HCT116 (cell line): ENCODE results near the gene PRKAG2. TPM values are rescaled to one million over a fixed set of nuclear protein-coding genes. Genes with fewer than 3 reads are reported as not detected.

Source experiments
- ATAC-seq: fragments of 200-7000 bp; cut with Tn5 transposase; 2 replicates; pipeline ENCODE4 v1.9.1; 2020; ENCODE audit warnings: mild to moderate bottlenecking, moderate library complexity
- BruUV-seq: library from RNA; stranded (reverse); fragments of 400-500 nt; replicated peaks from 2 replicates; lab custom pipeline; 2021; lab: Mats Ljungman, UMichigan
- CTCF ChIA-PET: fragments of 300-600 bp; sonication (Branson Sonifier 250); formaldehyde crosslinking; loops from one replicate; lab custom pipeline; 2021; ENCODE audit warnings: antibody characterized with exemption; lab: Charles Lee
- POLR2A ChIA-PET: fragments of 300-600, 350-600 bp; sonication (Branson Sonifier 250); formaldehyde crosslinking; loops from one replicate; lab custom pipeline; 2021; ENCODE audit warnings: antibody characterized with exemption; lab: Charles Lee
- RAD21 ChIA-PET, 2 experiments: fragments of 300-600 bp; sonication (Branson Sonifier 250); formaldehyde crosslinking; loops; one replicate each; lab custom pipeline; 2023; ENCODE audit warnings: low total read pairs in 2 of 2; ENCODE audit not compliant: uncharacterized antibody in 2 of 2, unreplicated experiment in 2 of 2, low non-redundant PET in 1 of 2; lab: Charles Lee
- DNase-seq: peaks from one replicate; pipeline ENCODE4 v3.0.0-alpha.2; 2010; ENCODE audit warnings: low read depth, low spot score
- H2AFZ ChIP-seq: fragments of 200-600 bp; shearing (Covaris generic), sonication (generic); 2 replicates; pipeline ENCODE4 v1.6.1; 2017; ENCODE audit warnings: low read depth, mixed run types, mixed read lengths, antibody characterized with exemption, low read length; ENCODE audit not compliant: poor library complexity, severe bottlenecking
- H3K27ac ChIP-seq: 2 replicates; pipeline ENCODE4 v1.5.1; 2012; ENCODE audit warnings: low read depth, low read length
- H3K27me3 ChIP-seq: fragments of 200-600 bp; sonication (generic); 2 replicates; pipeline ENCODE4 v1.6.1; 2016; ENCODE audit warnings: mixed run types, low read length, mixed read lengths; ENCODE audit not compliant: insufficient read depth
- H3K36me3 ChIP-seq, 2 experiments: fragments of 200-500 bp in 1 of 2; fragments of 200-600 bp in 1 of 2; sonication (Bioruptor generic) in 1 of 2; sonication (generic) in 1 of 2; 2 replicates each; pipeline versions ENCODE4 v1.5.1 to v1.6.1; 2014 to 2016; ENCODE audit warnings: low read length in 2 of 2, inconsistent platforms in 1 of 2, mixed read lengths in 1 of 2, mixed run types in 1 of 2; ENCODE audit not compliant: insufficient read depth in 2 of 2, control insufficient read depth in 1 of 2
- H3K4me1 ChIP-seq, 2 experiments: fragments of 200-600 bp in 1 of 2; sonication (generic) in 1 of 2; 2 replicates each; pipeline versions ENCODE4 v1.5.1 to v1.6.1; 2012 to 2017; ENCODE audit warnings: low read length in 2 of 2, inconsistent platforms in 1 of 2, mild to moderate bottlenecking in 1 of 2, mixed read lengths in 1 of 2, mixed run types in 1 of 2, moderate library complexity in 1 of 2; ENCODE audit not compliant: insufficient read depth in 2 of 2, control insufficient read depth in 1 of 2
- H3K4me2 ChIP-seq: fragments of 200-600 bp; sonication (generic); 2 replicates; pipeline ENCODE4 v1.6.1; 2017; ENCODE audit warnings: mixed run types, low read length, mixed read lengths
- H3K4me3 ChIP-seq, 2 experiments: fragments of 200-600 bp in 1 of 2; sonication (generic) in 1 of 2; replicated peaks in 1 of 2; 2 replicates each; pipeline ENCODE4 v1.5.1; 2011 to 2016; ENCODE audit warnings: low read length in 2 of 2, control low read depth in 1 of 2, low read depth in 1 of 2, mild to moderate bottlenecking in 1 of 2, mixed read lengths in 1 of 2, mixed run types in 1 of 2
- H3K79me2 ChIP-seq: fragments of 200-600 bp; sonication (generic); 2 replicates; pipeline ENCODE4 v1.6.1; 2017; ENCODE audit warnings: mild to moderate bottlenecking, mixed run types, low read length, moderate library complexity, mixed read lengths; ENCODE audit not compliant: insufficient read depth
- H3K9ac ChIP-seq: fragments of 200-600 bp; sonication (generic); 2 replicates; pipeline ENCODE4 v1.6.1; 2016; ENCODE audit warnings: low read length, mixed read lengths
- H3K9me2 ChIP-seq: fragments of 200-600 bp; sonication (generic), shearing (Covaris generic); 2 replicates; pipeline ENCODE4 v1.6.1; 2017; ENCODE audit warnings: mixed run types, mild to moderate bottlenecking, moderate library complexity; ENCODE audit not compliant: insufficient read depth
- H3K9me3 ChIP-seq, 2 experiments: fragments of 200-500 bp in 1 of 2; fragments of 200-600 bp in 1 of 2; sonication (Bioruptor generic) in 1 of 2; sonication (generic) in 1 of 2; 2 replicates each; pipeline ENCODE4 v1.6.1; 2014 to 2017; ENCODE audit warnings: low read length in 2 of 2, mixed read lengths in 2 of 2, inconsistent platforms in 1 of 2, low read depth in 1 of 2, mild to moderate bottlenecking in 1 of 2, mixed run types in 1 of 2, moderate library complexity in 1 of 2; ENCODE audit not compliant: control insufficient read depth in 1 of 2, insufficient read depth in 1 of 2
- H4K20me1 ChIP-seq: fragments of 200-600 bp; sonication (generic), shearing (Covaris generic); 2 replicates; pipeline ENCODE4 v1.6.1; 2017; ENCODE audit warnings: mixed run types, mild to moderate bottlenecking, moderate library complexity; ENCODE audit not compliant: insufficient read depth
- CEBPB ChIP-seq: IDR thresholded peaks from 2 replicates; pipeline ENCODE4 v1.6.1; 2012; ENCODE audit warnings: low read depth
- CTCF ChIP-seq, 3 experiments: fragments of 200-600 bp in 1 of 3; sonication (generic) in 1 of 3; IDR thresholded peaks in 2 of 3; conservative IDR thresholded peaks in 1 of 3; 2 replicates each; pipeline ENCODE4 v1.5.1; 2012 to 2017; ENCODE audit warnings: low read depth in 2 of 3, low read length in 2 of 3, antibody characterized with exemption in 1 of 3, borderline replicate concordance in 1 of 3, control low read depth in 1 of 3, mild to moderate bottlenecking in 1 of 3, mixed read lengths in 1 of 3, mixed run types in 1 of 3, moderate library complexity in 1 of 3; ENCODE audit not compliant: insufficient read depth in 1 of 3
- ELF1 ChIP-seq: IDR thresholded peaks from 2 replicates; pipeline ENCODE4 v1.6.1; 2012; ENCODE audit warnings: low read depth, borderline replicate concordance
- EZH2phosphoT487 ChIP-seq: fragments of 200-600 bp; IDR thresholded peaks from 2 replicates; pipeline ENCODE4 v1.6.1; 2018; ENCODE audit warnings: antibody characterized with exemption, borderline replicate concordance
- FOSL1 ChIP-seq: IDR thresholded peaks from 2 replicates; pipeline ENCODE4 v1.6.1; 2012; ENCODE audit warnings: low read depth
- JUND ChIP-seq: IDR thresholded peaks from 2 replicates; pipeline ENCODE4 v1.6.1; 2012
- POLR2A ChIP-seq: IDR thresholded peaks from 2 replicates; pipeline ENCODE4 v1.7.0; 2011; ENCODE audit warnings: borderline replicate concordance; ENCODE audit not compliant: insufficient read depth, insufficient read length; ENCODE audit errors: extremely low read depth
- REST ChIP-seq: IDR thresholded peaks from 2 replicates; pipeline ENCODE4 v1.6.1; 2012; ENCODE audit warnings: low read depth
- YY1 ChIP-seq: IDR thresholded peaks from 2 replicates; pipeline ENCODE4 v1.6.1; 2011; ENCODE audit warnings: low read length, low read depth, moderate library complexity, mild to moderate bottlenecking; ENCODE audit not compliant: insufficient replicate concordance; ENCODE audit errors: extremely low read depth
- ZFX ChIP-seq: fragments of 450-650 bp; IDR thresholded peaks from 2 replicates; pipeline ENCODE4 v1.6.1; 2017
- ZNF274 ChIP-seq: fragments of 200-500 bp; sonication (Bioruptor generic); IDR thresholded peaks from 2 replicates; pipeline ENCODE4 v1.6.1; 2014; ENCODE audit warnings: mild to moderate bottlenecking, low read depth, low read length, inconsistent platforms
- intact Hi-C: fragments of 100-400 bp; cut with micrococcal nuclease; formaldehyde crosslinking; loops from 2 replicates; pipeline ENCODE4 v1.10.0; 2022
- total RNA-seq: library from RNA; stranded (reverse); gene quantifications from one replicate; pipeline ENCODE4 v1.2.1, GENCODE V29; 2021; ENCODE audit not compliant: unreplicated experiment
- TF ChIP-seq, protein P1 (sequence below): IDR thresholded peaks from 2 replicates; pipeline ENCODE4 v1.6.1; 2012
- TF ChIP-seq, protein P2 (sequence below): IDR thresholded peaks from 2 replicates; pipeline ENCODE4 v1.6.1; 2012

Gene PRKAG2
- total RNA-seq, 1 experiment from 2014 or later = 23.6 TPM

DNA sequence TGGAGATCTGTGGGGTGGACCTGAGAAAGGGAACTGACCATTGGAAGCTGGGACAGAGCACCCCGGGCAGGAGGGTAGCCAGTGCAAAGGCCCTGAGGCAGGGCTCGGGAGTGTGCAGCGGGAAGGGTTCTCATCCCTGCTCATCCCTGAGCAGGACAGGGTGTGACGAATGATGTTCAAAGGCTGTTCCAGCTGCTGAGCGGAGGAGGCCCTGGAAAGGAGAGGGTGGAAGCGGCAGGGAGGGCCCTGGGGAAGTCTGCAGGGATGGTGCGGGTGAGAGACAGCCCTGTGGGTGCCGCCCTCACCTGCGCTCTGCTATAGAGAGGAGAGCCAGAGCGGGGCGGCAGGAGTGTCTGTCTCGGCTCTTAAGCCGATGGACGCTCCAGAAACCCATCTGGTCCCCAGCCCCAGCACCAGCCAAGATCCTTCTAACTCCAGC lies 43.7 kb downstream of the PRKAG2 start:
- CTCF ChIA-PET = no interaction called here
- Histone ChIP-seq H3K79me2 (no peaks in the 10 kb centered on the region), H3K4me2 (no peak overlapping the region)
- TF ChIP-seq REST (no peak), JUND (no peak), ZNF274 (no peak), YY1 (no peak), EZH2phosphoT487 (no peak), CEBPB (no peak), FOSL1 (no peak), ZFX (no peak), POLR2A (no peak), ELF1 (no peak), CTCF (IDR thresholded peaks at IDR 0.05 in 2 of 3, conservative IDR thresholded peaks at IDR 0.05 in 1 of 3; ENCODE audit: borderline replicate concordance in 1 of 3, insufficient read depth in 1 of 3, low read depth in 2 of 3, low read length in 2 of 3) (no peak)
- TF ChIP-seq, protein P1, sequence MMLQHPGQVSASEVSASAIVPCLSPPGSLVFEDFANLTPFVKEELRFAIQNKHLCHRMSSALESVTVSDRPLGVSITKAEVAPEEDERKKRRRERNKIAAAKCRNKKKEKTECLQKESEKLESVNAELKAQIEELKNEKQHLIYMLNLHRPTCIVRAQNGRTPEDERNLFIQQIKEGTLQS = no peak
- TF ChIP-seq, protein P2, sequence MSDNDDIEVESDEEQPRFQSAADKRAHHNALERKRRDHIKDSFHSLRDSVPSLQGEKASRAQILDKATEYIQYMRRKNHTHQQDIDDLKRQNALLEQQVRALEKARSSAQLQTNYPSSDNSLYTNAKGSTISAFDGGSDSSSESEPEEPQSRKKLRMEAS = no peak
- TF ChIP-seq, all 23 proteins: peak for 0
- ATAC-seq = no peak; the same call in 1 of the 2 replicates
- no peak for DNase-seq
- no peaks in the 10 kb centered on the region for H3K9me3 ChIP-seq
- no peak overlapping the region for H3K4me3 ChIP-seq
- no peaks in the 10 kb centered on the region for H4K20me1 ChIP-seq
- POLR2A ChIA-PET = no interaction called here
- no peaks in the 10 kb centered on the region for H3K36me3 ChIP-seq
- no TSS peak for BruUV-seq
- no peaks in the 10 kb centered on the region for H3K4me1 ChIP-seq
- no peak overlapping the region for H2AFZ ChIP-seq
- no peaks in the 10 kb centered on the region for H3K27me3 ChIP-seq
- H3K27ac ChIP-seq = no peak overlapping the region
- intact Hi-C loops = no loop called here
- H3K9ac ChIP-seq = no peak overlapping the region
- no peaks in the 10 kb centered on the region for H3K9me2 ChIP-seq
- RAD21 ChIA-PET = no interaction called here
